Suppressor macrophage treated with lipopolysaccharide for 4 hours (primary cell): ENCODE measurements around the gene NDUFS7.
A peak's percentile ranks its signal among the peaks of the same experiment; 100 is the strongest.

ENCODE experiments used
- DNase-seq: peaks from one replicate; pipeline ENCODE4 v3.0.0-alpha.2; 2020

The NDUFS7 gene

GRCh38 chr19:1386945-1387683, 3.4 kb downstream of the NDUFS7 start:
- DNase-seq, result no peak

DNA sequence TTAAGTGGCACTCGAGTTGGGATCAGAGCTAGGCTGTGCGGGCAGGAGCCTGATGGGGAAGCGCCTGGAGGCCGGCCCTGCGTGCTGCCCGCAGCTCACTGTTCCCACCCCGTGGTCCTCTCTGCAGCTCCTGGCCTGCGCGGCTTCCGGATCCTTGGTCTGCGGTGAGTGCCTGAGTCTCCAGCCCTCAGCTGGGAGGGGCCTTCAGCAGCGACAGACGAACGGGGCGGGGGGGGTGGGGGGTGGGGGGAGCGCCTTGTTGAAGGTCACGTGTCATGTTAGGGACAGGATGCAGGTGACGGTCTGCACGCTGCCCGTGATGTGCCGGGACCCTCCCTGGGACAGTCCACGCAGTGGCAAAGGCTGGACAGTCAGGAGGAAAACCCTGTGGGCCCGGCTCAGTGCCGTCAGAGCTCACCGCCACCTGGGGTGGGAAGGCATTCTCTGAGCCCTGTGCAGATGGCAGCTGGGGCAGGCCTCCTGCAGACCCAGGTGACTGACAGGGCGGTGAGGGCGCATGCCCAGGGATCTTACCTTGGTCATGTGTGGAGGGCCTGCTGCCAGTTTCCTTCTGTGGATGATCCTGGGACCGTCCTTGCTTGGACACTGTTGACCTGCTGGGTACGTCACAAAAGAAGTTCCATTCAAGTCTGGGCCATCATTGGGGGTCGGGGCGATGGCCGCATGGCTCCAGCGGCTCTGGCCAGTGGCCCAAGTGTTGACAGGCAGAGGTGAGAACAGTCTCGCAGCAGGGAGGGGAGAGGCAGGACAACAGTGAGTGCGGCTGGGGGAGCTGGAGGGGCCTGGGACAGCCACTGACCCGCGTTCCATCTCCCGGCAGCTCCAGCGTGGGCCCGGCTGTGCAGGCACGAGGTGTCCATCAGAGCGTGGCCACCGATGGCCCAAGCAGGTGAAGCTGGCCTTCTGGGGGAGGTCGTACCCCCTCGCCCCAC, 4.3 kb downstream of the NDUFS7 start:
- DNase-seq, result no peak

GRCh38 chr19:1388637-1389026, 4.9 kb downstream of the NDUFS7 start:
- no peak for DNase-seq

DNA sequence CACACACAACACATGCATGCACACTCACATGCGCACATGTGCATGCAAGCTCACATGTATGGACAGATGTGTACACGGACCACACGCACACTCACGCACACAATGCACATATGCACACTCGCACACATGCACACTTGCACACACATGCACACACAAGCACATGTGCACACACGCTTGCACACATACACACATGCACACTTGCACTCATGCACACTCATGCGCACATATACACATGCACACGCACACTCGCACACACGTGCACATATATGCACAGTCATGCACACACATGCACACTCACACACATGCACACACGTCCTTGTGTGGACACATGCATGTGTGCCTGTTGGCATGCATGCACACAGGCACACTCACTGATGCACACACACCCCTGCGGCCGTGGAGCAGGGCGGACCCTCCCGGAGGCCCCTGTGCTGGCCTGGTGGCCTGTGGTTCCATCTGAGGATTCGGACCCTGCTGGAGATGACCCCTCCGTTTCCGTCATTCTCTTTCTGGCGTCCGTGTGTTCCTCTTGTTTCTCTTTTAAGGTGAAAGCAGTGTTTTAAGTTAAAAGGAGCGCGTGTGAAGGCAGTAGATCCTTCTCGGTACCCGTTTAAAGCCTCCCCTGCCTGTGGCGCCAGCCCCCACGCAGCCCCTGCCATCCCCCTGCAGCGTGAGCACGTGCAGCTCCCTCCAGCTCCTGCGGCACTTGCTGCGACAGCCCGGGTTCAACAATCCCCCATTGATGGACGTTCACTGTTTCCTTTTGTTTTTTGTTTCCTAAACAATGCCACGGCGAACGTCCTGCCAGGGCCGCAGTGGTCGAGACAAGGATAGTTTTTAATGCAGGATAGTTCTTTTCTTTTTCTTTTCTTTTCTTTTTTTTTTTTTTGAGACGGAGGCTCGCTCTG, 5.6 kb downstream of the NDUFS7 start:
- no peak for DNase-seq

DNA sequence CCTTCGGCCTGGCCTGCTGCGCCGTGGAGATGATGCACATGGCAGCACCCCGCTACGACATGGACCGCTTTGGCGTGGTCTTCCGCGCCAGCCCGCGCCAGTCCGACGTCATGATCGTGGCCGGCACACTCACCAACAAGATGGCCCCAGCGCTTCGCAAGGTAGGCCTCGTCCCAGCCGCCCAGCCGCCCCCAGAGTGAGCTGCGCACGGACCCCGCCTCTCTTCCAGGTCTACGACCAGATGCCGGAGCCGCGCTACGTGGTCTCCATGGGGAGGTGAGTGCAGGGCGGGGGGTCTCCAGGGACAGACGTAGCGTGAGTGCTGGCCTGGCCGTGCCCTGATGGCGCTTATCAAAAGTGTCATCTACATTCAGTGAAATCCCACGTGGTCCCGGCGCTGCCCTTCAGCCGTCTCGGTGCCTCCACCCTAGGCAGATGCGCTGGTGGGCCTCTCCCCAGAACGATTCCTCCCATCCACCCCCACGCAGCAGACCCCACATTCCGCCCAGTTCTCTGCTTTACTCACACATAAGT, 7.2 kb downstream of the NDUFS7 start:
- DNase-seq, result no peak

- DNase-seq, result no peak
Observed at GRCh38 chr19:1392407-1392806, 8.7 kb downstream of the NDUFS7 start.

DNA sequence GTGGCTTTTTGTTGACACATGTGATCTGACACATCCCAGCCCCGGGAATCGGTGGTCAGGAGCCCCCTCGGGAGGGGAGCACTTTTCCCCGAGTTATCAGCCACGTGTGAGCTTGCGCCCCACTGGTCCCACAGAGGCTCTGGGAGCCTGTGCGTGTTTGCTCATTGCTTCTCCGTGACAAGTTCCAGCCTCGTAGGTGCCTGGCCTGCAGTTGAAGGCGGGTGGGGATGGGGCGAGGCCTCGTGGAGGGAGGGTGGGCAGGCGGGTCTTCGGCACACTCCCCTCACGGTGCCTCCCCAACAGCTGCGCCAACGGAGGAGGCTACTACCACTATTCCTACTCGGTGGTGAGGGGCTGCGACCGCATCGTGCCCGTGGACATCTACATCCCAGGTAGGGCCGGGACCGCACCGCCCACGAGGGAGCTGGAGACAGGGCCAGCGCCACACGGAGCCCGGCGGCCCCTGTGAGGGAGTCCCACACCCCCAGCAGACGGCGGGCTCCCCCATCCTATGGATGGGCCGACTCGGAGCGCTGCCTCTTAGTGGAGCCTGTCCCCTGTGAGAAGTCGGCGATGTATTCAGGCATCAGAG, 9.3 kb downstream of the NDUFS7 start:
- no peak for DNase-seq

- no peak for DNase-seq
Observed at GRCh38 chr19:1393841-1394240, 10.1 kb downstream of the NDUFS7 start.

GRCh38 chr19:1394252-1395193, 10.8 kb downstream of the NDUFS7 start:
- no peak for DNase-seq

GRCh38 chr19:1395194-1396018, 11.7 kb downstream of the NDUFS7 start:
- no peak for DNase-seq

DNA sequence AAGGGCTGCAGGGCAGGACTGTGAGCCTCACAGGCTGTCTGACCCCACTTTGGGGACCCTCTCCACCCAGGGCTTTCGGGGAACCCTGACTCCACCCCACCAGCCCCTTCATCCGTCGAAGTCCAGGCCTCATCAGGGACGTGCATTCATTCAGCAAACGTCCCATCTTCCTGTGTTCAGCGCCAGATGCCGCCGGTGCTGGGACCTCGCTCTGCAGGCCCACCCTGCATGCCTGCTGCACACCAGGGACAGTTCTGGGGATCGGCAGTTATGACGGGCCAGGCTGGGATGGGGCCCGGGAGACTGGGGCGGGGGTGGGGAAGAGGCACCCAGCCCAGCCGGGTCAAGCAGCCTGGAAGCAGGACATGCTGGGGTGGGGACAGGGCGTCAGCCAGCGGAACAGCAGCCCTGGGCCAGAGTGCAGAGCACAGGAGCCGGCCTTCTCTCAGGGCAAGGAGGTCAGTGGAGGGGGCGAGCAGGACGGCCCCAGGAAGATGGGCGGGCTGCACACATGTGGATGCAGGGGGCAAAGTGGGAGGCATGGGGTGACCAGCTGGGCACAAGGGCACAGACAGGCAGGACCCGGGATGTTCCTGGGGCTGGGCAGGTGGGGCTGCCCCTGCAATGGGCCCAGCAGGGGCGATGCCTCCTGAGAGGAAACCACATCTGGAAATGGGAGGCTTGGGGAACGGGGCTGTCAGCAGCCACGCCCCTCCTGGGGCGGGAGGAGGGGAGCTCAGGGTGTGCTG, 12.5 kb downstream of the NDUFS7 start:
- DNase-seq, result no peak

DNA sequence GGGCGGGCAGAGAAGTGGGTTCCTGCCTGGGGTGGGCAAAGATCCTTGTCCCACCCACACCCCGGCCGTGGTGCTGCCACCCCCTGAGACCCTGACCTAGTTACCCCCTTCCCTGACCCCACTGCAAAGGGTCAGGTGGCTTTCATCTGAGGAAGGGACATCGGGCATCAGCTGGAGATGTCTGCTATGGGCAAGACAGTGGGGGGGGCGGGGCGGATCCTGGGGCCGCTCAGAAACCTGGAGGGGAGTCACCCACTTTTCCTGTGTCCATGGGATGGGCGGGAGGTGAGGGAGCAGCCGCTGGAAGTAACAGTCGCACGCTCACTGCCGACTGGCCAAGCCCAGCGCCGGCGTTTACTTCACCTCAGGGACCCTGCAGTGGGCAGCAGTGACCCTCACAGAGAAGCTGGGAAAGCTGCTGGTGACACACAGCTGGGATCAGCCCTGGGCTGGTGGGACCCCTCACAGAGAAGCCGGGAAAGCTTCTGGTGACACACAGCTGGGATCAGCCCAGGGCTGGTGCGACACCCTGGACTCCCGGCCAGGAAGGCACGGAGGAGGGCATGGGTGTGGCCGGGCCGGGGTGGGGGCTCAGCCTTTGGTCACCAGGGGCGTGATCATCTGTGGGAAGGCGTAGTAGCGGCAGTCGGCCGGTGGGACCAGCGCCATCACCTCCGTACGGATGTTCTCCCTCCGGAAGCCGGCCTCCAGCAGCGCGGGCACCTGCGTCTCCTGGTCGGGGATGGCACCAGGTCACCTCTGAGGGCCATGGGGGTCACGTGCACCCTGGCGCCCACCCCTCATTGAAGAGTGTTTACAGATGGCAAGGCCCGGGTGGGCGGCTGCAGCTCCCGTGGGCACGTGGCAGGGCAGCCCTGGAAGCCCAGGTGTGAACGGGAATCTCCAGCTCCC, 13.3 kb downstream of the NDUFS7 start:
- DNase-seq, result no peak

- DNase-seq, result no peak
Observed at GRCh38 chr19:1397838-1398237, 14.1 kb downstream of the NDUFS7 start.

DNA sequence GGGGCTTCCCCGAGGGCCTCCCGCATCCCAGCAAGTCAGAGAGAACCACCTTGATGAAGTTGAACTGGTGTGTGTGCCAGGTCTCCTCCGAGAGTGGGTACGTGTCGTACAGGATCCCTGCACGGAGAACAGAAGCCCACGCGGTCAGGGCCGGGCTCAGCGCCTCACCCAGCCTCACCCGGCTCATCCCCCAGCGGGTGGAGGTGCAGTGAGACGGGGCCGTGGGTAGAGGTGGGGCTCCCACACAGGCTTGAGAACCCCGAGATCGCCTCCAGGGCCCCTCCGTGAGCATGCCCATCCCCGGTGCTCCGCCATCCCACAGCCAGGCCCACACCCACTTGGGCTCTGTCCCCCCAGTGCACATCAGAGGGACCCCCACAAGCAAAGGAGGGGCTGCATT, 15.4 kb downstream of the NDUFS7 start:
- DNase-seq, result no peak

GRCh38 chr19:1399745-1400144, 16.0 kb downstream of the NDUFS7 start:
- DNase-seq, result no peak

GRCh38 chr19:1400281-1401137, 16.8 kb downstream of the NDUFS7 start:
- no peak for DNase-seq

DNA sequence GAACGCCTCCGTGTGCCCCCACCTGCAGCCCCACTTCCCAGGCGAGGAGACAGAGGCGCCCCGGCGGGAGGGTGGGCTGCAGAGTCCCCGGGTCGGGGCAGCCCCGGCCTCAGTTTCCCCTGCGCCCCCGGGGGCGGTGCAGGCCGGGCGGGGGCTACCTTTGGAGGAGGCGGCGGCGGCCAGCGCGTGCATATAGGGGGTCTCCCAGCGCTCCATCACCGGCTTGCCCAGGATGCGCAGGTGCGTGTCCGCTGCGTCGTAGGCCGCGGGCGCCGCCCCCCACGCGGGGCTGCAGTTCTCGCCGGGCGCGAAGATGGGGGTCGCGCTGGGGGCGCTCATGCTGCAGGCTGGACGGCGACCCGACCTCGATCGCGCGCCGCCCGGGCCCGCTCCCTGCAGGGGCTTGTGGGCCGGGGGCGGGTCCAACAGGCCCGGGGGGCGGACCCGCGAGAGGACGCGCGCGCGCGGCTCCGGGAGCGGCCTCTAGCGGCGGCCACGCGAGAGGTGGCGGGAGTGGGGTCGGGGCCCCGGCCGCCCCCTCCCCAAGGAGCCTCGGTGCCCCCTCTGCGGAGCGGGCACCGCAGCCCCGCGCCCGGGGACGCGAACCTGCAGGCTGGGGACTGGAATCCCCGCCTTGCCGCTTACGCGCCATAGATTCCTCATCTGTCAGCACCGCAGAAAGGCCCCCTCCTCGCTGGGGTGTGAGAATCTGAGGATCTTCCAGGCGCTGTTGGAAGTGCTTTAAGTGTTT, 17.6 kb downstream of the NDUFS7 start, which contains the start of gene GAMT:
Gene GAMT, minus strand, starts transcription at position 405 of the 751 bp plus-strand sequence. Its CDS starts 66 bp downstream, at position 339.
- peak; percentile 34 for DNase-seq
